Measurements from ENCODE around the gene UNC5B. TPM values are rescaled to one million over a fixed set of nuclear protein-coding genes. Genes with fewer than 3 reads are reported as not detected.

Gene UNC5B
- total and polyA plus RNA-seq, 2 donors (not counting 1 experiment from before 2014, with no cell fraction given) = 2.5 to 60.8 TPM

DNA sequence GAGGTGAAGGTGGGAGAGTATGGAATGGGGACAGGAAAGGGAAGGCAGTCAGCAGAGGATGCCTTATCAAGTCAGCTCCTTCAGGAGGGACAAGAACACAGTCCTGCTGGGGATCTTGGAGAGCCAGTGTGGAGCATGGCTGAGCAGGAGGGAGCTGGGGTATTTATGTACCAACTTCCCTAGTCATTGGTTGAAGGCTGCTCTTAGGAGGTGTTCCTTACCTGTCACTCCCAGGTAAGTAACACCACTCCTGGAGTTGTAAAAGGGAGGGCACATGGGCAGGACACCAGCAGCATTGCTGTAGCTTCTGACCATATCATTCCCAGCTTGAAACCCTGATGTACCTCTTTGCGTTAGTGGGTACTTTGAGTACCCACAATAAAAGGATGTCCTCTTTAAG lies 136.5 kb downstream of the UNC5B start:
- no peaks in the 10 kb centered on the region for H3K79me2 ChIP-seq (ENCODE audit: control insufficient read depth, insufficient read depth, low read length)
- H3K27me3 ChIP-seq (ENCODE audit: control insufficient read depth, insufficient read depth, low read length) = peaks cover 3% of the 10 kb centered on the region
- no peaks in the 10 kb centered on the region for H3K4me1 ChIP-seq (ENCODE audit: control insufficient read depth, extremely low read depth, insufficient read depth, low read length)
- H3K9me3 ChIP-seq (ENCODE audit: control insufficient read depth, insufficient read depth, low read depth, low read length) = no peaks in the 10 kb centered on the region
- no peak overlapping the region for H3K4me3 ChIP-seq (replicated peaks in 1 of 4; ENCODE audit: control extremely low read depth in 1 of 4, insufficient read depth in 1 of 4, low read depth in 3 of 4, low read length in 4 of 4)
- no peaks in the 10 kb centered on the region for H3K36me3 ChIP-seq (ENCODE audit: control insufficient read depth, insufficient read depth, low read length)
- TF ChIP-seq, protein P1, sequence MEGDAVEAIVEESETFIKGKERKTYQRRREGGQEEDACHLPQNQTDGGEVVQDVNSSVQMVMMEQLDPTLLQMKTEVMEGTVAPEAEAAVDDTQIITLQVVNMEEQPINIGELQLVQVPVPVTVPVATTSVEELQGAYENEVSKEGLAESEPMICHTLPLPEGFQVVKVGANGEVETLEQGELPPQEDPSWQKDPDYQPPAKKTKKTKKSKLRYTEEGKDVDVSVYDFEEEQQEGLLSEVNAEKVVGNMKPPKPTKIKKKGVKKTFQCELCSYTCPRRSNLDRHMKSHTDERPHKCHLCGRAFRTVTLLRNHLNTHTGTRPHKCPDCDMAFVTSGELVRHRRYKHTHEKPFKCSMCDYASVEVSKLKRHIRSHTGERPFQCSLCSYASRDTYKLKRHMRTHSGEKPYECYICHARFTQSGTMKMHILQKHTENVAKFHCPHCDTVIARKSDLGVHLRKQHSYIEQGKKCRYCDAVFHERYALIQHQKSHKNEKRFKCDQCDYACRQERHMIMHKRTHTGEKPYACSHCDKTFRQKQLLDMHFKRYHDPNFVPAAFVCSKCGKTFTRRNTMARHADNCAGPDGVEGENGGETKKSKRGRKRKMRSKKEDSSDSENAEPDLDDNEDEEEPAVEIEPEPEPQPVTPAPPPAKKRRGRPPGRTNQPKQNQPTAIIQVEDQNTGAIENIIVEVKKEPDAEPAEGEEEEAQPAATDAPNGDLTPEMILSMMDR (conservative IDR thresholded peaks at IDR 0.05 in 1 of 2, IDR thresholded peaks at IDR 0.05 in 1 of 2; ENCODE audit: low read depth in 1 of 2, low read length in 2 of 2) = no peak
- TF ChIP-seq EZH2 (IDR thresholded peaks at IDR 0.05; ENCODE audit: low read length, missing control alignments) = no peak
- no peak overlapping the region for H3K9ac ChIP-seq (ENCODE audit: insufficient read depth, low read length)
- H4K20me1 ChIP-seq (ENCODE audit: control insufficient read depth, extremely low read depth, insufficient read depth, low read length) = no peaks in the 10 kb centered on the region
- H3K27ac ChIP-seq (ENCODE audit: insufficient read depth, low read length) = no peak overlapping the region
- DNase-seq (ENCODE audit: low read depth in 2 of 2) = no peak
- no peak overlapping the region for H2AFZ ChIP-seq (ENCODE audit: low read length)
- no peak overlapping the region for H3K4me2 ChIP-seq (ENCODE audit: extremely low read depth, insufficient read depth, low read length)

DNA sequence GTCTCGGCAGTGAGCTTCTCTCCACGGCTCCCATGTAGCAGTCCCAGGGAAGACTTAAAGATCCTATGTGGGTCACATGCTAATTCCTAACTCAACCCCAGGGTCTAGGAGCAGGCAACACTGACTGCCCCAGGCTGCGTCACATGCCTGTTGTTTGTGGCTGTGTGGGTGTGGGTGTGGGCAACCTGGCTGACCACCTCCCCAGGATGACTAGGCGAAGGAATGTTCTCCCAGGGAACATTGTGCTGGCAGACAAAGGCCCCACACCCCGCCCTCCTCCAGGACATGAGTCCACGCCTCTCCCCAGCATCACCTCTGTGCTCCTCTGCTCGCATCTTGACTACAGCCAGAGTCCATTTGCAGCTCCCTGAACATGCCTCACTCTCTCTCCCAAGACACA lies 137.0 kb downstream of the UNC5B start:
- no peaks in the 10 kb centered on the region for H3K4me1 ChIP-seq (ENCODE audit: control insufficient read depth, extremely low read depth, insufficient read depth, low read length)
- H3K36me3 ChIP-seq (ENCODE audit: control insufficient read depth, insufficient read depth, low read length) = no peaks in the 10 kb centered on the region
- TF ChIP-seq EZH2 (IDR thresholded peaks at IDR 0.05; ENCODE audit: low read length, missing control alignments) = no peak
- TF ChIP-seq, protein P1 (conservative IDR thresholded peaks at IDR 0.05 in 1 of 2, IDR thresholded peaks at IDR 0.05 in 1 of 2; ENCODE audit: low read depth in 1 of 2, low read length in 2 of 2) = no peak
- H3K27me3 ChIP-seq (ENCODE audit: control insufficient read depth, insufficient read depth, low read length) = peaks cover 2% of the 10 kb centered on the region
- H3K4me3 ChIP-seq (replicated peaks in 1 of 4; ENCODE audit: control extremely low read depth in 1 of 4, insufficient read depth in 1 of 4, low read depth in 3 of 4, low read length in 4 of 4) = no peak overlapping the region
- no peak overlapping the region for H2AFZ ChIP-seq (ENCODE audit: low read length)
- H3K4me2 ChIP-seq (ENCODE audit: extremely low read depth, insufficient read depth, low read length) = no peak overlapping the region
- H3K9me3 ChIP-seq (ENCODE audit: control insufficient read depth, insufficient read depth, low read depth, low read length) = no peaks in the 10 kb centered on the region
- peak in 1 of 2 donors; percentile 60 for DNase-seq (ENCODE audit: low read depth in 2 of 2)
- no peaks in the 10 kb centered on the region for H3K79me2 ChIP-seq (ENCODE audit: control insufficient read depth, insufficient read depth, low read length)
- H3K9ac ChIP-seq (ENCODE audit: insufficient read depth, low read length) = no peak overlapping the region
- no peak overlapping the region for H3K27ac ChIP-seq (ENCODE audit: insufficient read depth, low read length)
- H4K20me1 ChIP-seq (ENCODE audit: control insufficient read depth, extremely low read depth, insufficient read depth, low read length) = no peaks in the 10 kb centered on the region

DNA sequence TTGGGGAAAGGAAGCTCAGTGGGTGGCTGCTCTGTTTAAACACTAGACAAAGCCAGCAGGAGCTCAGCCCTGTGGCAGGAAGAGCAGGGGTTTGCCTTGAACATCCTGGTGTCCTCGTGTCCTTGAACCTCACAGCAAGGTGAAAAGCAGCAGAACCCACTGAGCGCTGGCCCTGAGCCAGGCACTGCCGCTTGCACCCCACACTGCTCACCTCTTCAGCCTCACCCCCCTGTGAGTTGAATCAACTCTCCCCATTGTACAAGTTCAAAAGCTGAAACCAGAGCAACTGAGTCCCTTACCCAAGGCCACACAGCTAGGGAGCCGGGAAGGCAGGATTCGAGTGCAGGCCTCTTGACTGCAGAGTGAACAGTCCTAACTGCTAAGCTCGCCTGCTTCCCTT lies 138.7 kb downstream of the UNC5B start:
- no peak overlapping the region for H3K4me2 ChIP-seq (ENCODE audit: extremely low read depth, insufficient read depth, low read length)
- H3K27me3 ChIP-seq (ENCODE audit: control insufficient read depth, insufficient read depth, low read length) = no peaks in the 10 kb centered on the region
- no peaks in the 10 kb centered on the region for H3K36me3 ChIP-seq (ENCODE audit: control insufficient read depth, insufficient read depth, low read length)
- H4K20me1 ChIP-seq (ENCODE audit: control insufficient read depth, extremely low read depth, insufficient read depth, low read length) = no peaks in the 10 kb centered on the region
- H3K4me3 ChIP-seq (replicated peaks in 1 of 4; ENCODE audit: control extremely low read depth in 1 of 4, insufficient read depth in 1 of 4, low read depth in 3 of 4, low read length in 4 of 4) = no peak overlapping the region
- H3K4me1 ChIP-seq (ENCODE audit: control insufficient read depth, extremely low read depth, insufficient read depth, low read length) = no peaks in the 10 kb centered on the region
- no peaks in the 10 kb centered on the region for H3K79me2 ChIP-seq (ENCODE audit: control insufficient read depth, insufficient read depth, low read length)
- H3K27ac ChIP-seq (ENCODE audit: insufficient read depth, low read length) = no peak overlapping the region
- no peak overlapping the region for H3K9ac ChIP-seq (ENCODE audit: insufficient read depth, low read length)
- no peak for DNase-seq (ENCODE audit: low read depth in 2 of 2)
- H2AFZ ChIP-seq (ENCODE audit: low read length) = no peak overlapping the region
- TF ChIP-seq EZH2 (IDR thresholded peaks at IDR 0.05; ENCODE audit: low read length, missing control alignments) = no peak
- TF ChIP-seq, protein P1 (conservative IDR thresholded peaks at IDR 0.05 in 1 of 2, IDR thresholded peaks at IDR 0.05 in 1 of 2; ENCODE audit: low read depth in 1 of 2, low read length in 2 of 2) = no peak
- H3K9me3 ChIP-seq (ENCODE audit: control insufficient read depth, insufficient read depth, low read depth, low read length) = no peaks in the 10 kb centered on the region

All from fibroblast of lung (primary cell).